Brain microvascular endothelial cell (primary cell): Measurements from ENCODE around the gene SLX9.

ENCODE experiments used
- DNase-seq: peaks from one replicate; pipeline ENCODE4 v3.0.0-alpha.2; 2020
- H3K27ac ChIP-seq: fragments of 250-450 bp; sonication (Bioruptor Pico); 2 replicates; pipeline ENCODE4 v1.5.1; 2020; ENCODE audit warnings: mild to moderate bottlenecking, moderate library complexity
- H3K27me3 ChIP-seq: fragments of 250-450 bp; sonication (Bioruptor Pico); replicated peaks from 2 replicates; pipeline ENCODE4 v1.5.1; 2020; ENCODE audit warnings: mild to moderate bottlenecking
- H3K36me3 ChIP-seq: fragments of 250-450 bp; sonication (Bioruptor Pico); replicated peaks from 2 replicates; pipeline ENCODE4 v1.5.1; 2020; ENCODE audit warnings: mild to moderate bottlenecking
- H3K4me3 ChIP-seq: 2 replicates; pipeline ENCODE4 v1.5.1; 2011; ENCODE audit warnings: low read depth, mild to moderate bottlenecking, control low read depth, low read length, moderate library complexity
- CTCF ChIP-seq: IDR thresholded peaks from 2 replicates; pipeline ENCODE4 v1.5.1; 2011; ENCODE audit warnings: low read depth, mild to moderate bottlenecking, moderate library complexity, low read length, control low read depth, inconsistent platforms; ENCODE audit errors: missing control alignments
- in situ Hi-C: cut with HindIII; loops from 2 replicates; pipeline ENCODE4 v1.10.0; 2017; ENCODE audit warnings: low sequenced_read_pairs, low pct_ligation_motif_present

The SLX9 gene

GRCh38 chr21:44896561-44897286 is 43.1 kb upstream of the SLX9 start:
- Histone ChIP-seq H3K4me3 (no peak overlapping the region), H3K36me3 (no peaks in the 10 kb centered on the region), H3K27me3 (peaks cover 72% of the 10 kb centered on the region), H3K27ac (no peak overlapping the region)
- no peak for TF ChIP-seq CTCF
- in situ Hi-C loops = no loop called here
- no peak for DNase-seq

DNA sequence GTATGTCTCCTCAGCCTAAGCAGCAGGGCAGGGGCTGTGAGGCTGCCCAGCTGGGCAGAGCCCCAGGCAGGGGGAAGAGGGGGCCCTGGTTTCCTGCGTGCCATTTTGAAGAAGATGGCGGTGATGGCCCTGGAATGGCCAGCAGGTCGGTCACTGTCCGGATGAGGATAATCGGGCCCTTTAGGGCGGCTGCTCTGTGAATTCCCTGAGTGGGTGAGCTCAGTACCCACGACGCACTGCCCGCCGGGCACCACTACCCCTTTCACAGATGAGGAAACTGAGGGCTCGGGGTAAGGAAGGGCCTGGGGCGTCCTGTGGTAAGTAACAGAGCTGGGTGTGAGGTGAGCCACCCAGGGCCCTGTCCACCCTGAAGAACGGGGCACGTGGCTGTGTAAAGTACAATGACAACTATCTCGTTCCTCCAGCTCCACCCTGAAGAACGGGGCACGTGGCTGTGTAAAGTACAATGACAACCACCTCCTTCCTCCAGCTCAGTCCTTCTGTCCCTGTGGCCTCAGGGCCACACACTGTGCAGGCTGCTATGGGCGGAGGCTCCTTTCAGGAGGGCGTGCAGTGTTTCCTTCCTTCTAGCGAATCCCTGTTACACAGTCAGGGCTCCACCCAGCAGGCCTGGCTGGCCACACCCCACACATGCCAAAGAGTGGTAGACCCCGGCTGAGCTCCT is 42.4 kb upstream of the SLX9 start:
- DNase-seq = no peak
- in situ Hi-C loops = no loop called here
- H3K4me3 ChIP-seq = no peak overlapping the region
- peaks cover 68% of the 10 kb centered on the region for H3K27me3 ChIP-seq
- no peaks in the 10 kb centered on the region for H3K36me3 ChIP-seq
- H3K27ac ChIP-seq = no peak overlapping the region
- no peak for TF ChIP-seq CTCF

GRCh38 chr21:44898011-44898488 is 41.8 kb upstream of the SLX9 start:
- peaks cover 64% of the 10 kb centered on the region for H3K27me3 ChIP-seq
- H3K27ac ChIP-seq = no peak overlapping the region
- no peak for TF ChIP-seq CTCF
- DNase-seq = no peak
- H3K36me3 ChIP-seq = no peaks in the 10 kb centered on the region
- in situ Hi-C loops = no loop called here
- no peak overlapping the region for H3K4me3 ChIP-seq

GRCh38 chr21:44898851-44899767 is 40.7 kb upstream of the SLX9 start:
- no peak overlapping the region for H3K27ac ChIP-seq
- H3K4me3 ChIP-seq = no peak overlapping the region
- H3K27me3 ChIP-seq = peaks cover 58% of the 10 kb centered on the region
- no peaks in the 10 kb centered on the region for H3K36me3 ChIP-seq
- no peak for DNase-seq
- in situ Hi-C loops = no loop called here
- no peak for TF ChIP-seq CTCF

DNA sequence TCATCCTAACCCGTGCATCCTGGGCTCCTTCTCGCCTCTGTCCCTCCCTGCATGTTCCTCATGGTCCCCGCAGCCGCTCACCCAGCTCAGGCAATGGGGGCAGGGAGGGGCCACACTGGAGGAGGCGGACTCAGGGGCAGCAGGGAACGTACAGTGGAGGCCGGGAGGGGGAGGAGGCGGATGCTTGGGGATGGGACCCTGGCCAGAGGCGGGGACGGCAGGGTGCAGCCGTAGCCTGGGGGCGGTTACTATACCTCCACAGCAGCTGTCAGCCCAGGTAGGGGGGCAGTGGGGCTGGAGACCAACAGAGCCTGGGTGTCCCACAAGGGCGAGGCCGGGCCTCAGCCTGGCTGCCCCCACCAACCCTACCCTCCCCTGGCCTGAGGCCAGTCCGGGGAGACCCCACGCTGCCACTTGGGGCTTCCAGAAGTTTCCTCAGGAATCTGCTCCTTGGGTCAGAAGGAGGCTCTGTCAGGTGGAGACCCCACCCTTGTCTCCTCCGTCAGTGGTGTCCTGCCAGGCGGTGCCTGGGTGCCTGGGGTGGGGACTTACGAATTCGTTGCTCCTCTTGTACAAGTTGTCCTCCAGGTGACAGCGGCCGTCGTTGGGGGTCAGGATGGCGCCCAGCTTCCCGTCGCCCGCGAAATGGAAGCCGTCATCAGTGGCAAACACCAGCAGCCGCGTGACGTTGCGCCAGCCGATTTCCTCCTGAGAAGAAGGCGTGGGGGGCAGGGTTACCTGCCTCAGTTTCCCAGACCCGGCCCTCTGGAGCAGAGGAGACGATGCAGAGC is 39.9 kb upstream of the SLX9 start:
- Histone ChIP-seq H3K36me3 (no peaks in the 10 kb centered on the region), H3K27ac (no peak overlapping the region), H3K27me3 (peaks cover 50% of the 10 kb centered on the region), H3K4me3 (no peak overlapping the region)
- DNase-seq = no peak
- in situ Hi-C loops = no loop called here
- TF ChIP-seq CTCF = no peak
